Measurements from ENCODE around the gene LRRC74A.
"Not testable (repeated sequence)": the region's sequence is repeated elsewhere in the genome, so short reads cannot be mapped to it uniquely, and the experiment has no call there.

LRRC74A gene

GRCh38 chr14:76900682-76901081 is 74.5 kb downstream of the LRRC74A start:
- no peak for DNase-seq

DNA sequence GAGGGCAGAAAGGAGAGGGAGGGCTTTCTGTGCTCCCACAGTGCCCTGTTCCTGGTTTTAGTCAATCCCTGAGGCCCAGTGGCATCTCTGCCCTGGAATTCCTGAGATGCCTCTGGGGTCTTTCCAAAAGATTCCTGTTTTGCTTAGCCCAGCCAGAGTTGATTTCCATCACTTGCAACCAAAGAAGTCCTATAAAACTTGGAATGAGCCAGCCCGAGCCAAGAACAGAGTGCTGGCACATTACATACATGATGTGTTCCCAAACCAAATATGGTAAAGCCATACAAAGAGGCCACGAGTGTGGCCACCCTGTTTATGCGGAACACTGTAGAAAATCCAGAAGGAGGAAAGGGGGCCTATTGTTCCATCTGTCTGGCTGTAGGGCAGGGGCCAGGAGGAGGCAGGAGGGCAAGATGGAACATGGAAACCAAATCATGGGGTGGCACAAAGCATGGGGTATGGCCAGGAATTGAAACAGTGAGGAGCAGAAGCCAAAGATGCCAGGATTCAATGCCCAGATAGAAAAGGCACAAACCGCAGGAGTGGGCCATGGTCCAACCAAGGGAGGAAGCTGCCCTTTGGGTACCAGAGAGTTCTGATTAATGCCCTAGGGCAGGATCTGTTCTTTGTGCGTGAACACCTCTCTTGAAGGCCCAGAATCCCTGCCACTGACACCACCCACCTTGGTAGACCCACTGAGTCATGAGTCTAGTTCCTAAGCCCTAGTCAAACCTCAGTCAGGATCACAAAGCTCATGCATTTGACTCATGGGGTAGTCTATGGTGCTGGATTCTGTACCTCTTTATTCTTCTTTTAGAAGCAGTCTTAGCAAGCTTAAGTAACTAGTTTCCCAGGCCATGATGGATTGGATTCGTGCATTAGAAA is 75.2 kb downstream of the LRRC74A start:
- no peak for DNase-seq

- no peak for DNase-seq
Measured at GRCh38 chr14:76902591-76902990, 76.4 kb downstream of the LRRC74A start.

GRCh38 chr14:76904100-76904739 is 78.0 kb downstream of the LRRC74A start:
- no peak for DNase-seq

DNA sequence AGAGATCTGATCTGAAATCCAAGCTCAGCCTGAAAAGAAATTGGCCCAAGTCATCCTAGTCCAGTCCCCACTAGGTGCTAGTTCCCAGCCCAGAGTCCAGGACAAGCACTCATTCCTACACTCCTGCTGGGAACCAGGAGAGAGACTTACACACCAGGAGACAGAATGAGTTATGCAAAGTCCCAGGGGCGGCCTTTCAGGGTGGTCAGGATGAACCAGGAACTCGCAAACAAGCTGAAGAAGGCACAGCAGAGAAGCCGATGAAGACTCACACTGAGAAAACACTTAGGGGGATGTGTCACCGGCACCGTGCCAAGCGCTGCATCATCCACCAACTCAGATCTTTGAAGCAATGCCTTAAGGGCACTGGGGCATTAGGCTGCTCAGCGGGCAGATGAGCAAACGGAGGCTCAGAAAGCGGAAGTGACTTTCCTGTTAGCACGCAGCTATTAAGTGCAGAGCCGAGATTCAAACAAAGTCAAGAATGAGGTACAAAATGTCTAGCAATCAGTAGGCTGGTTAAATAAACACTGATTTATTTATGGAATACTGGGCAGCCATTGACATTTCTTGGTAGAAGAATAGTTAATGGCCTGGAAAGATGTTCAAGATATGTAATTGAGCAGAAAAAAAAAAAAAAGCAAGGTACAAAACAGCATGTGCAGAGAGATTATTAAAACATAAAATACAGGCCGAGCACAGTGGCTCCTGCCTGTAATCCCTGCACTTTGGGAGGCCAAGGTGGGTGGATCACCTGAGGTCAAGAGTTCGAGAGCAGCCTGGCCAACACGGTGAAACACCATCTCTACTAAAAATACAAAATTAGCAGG is 78.7 kb downstream of the LRRC74A start:
- peak; percentile 48 for DNase-seq

DNA sequence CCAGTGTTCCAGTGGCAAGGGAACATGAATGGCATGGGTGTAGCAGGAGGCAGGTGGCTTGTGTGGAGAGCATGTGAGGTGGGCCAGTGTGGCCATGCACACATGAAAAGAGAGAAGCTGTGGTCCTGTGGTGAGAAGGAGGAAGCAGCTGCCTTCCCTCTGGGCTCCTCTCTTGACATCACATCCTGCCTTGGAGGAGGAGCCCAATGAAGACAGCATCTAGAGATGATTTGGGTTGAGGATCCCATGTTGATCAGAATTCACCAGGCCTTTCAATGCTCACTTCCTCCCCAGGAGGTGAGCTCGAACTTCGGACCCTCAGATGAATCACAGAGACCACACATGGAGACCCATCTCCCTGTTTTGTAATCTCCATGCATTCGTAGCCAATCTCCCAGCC is 82.6 kb downstream of the LRRC74A start:
- no peak for DNase-seq

GRCh38 chr14:76909266-76909665 is 83.1 kb downstream of the LRRC74A start:
- no peak for DNase-seq

DNA sequence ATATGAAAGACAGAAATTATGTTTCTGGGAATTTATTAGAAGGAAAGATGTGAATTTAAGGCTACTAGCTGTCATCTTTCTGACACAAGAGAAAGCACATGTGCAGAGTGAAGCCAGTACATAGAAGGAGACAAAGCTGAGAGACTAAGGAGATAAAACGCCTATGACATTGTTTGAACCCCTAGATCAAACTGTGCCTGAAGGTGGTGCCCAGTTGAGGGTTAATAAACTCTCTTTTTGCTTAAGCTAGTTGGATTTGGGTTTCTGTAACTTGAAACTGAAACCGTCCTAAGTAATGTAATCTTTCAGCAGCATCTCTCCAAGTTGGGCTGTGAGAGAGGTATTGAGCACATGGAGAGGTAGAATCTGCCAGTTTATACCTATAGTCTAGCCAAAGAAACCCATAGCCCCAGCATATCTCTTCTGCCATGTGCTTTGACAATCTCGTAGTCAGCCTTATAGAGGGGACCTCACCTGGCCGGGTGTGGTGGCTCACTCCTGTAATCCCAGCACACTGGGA is 84.2 kb downstream of the LRRC74A start:
- no peak for DNase-seq

DNA sequence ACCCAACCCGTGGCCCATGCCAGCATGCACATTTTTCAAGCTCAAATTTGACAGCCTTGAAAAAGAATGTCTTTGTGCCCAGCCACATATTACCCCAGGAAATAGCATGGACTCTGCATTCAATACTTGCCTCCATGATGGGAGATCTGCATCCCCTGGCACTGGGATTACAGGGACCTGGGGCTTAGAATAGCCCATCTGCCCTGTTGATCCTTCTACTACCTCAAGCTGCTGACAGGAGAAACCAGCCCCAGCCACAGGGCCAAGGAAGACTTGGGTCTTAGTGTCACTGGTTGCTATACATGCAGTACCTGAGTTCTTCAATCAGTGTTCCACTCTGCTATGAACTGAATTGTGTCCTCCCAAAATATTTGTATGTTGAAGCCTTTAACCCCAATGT is 85.3 kb downstream of the LRRC74A start:
- DNase-seq = no peak

DNA sequence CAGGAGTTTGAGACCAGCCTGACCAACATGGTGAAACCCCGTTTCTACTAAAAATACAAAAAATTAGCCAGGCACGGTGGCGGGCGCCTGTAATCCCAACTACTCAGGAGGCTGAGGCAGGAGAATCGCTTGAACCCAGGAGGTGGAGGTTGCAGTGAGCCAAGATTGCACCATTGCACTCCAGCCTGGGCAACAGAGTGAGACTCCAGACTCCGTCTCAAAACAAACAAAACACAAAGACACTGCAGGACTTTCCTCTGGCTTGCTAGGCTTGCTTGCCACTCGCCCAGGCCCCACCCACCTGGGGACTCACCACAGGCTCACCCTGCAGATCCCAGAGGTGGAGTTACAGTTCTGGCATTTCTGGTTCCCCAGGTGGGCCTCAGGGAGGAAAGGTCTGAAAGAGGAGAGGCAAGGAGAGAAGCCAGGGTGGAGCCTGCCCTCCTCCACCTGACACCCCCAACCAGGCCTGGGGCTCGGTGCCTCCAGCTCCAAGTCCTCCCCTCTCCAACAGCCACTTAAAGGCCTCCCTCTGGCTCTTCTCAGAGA is 88.4 kb downstream of the LRRC74A start:
- DNase-seq = not testable (repeated sequence)

- DNase-seq = no peak
Measured at GRCh38 chr14:76916040-76916715, 90.0 kb downstream of the LRRC74A start.

DNA sequence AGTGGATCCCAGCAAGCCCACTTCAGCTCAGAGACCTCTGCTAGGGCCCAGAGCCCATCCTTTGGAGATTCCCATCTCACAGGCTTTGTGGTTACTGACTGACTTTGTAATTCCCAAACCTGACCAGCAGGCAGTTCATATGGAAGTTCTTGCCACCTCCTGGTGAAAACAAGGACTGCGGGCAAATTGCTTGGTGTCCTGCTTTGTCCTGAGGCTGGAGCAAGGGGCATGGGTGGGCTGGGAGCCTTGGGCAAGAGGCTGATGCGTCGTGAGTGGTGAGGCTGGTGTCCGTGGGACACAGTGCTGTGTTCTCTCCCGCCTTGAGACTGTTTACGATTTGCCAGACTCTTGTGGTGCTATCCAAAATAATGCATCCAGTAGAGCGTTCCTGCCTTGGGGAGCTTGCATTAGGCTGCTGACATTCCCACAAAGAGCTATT is 91.0 kb downstream of the LRRC74A start:
- DNase-seq = no peak

DNA sequence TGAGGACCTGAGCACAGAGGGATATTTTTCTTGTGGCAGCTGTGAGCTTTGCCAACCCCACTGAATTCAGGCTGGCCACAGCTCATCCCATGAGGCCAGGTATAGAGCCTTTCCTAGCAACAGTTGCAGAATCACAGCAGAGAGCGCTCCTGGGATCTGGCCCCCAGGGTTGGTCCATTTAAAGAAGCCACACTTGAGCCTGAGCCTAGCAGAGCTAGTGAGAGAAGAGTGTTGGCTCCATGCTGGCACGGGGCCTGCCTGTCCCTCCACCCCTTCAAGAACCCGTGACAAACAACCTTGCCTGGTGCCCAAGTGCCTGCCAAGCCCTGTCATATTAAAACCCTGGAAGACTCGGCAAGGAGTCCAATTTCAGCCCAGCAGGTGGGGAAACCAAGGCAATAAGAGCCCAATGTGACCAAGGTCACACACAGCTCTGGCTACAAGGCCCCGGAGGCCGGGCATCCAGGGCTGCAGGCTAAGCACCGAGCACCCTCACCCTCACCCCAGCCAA is 91.6 kb downstream of the LRRC74A start:
- no peak for DNase-seq

DNA sequence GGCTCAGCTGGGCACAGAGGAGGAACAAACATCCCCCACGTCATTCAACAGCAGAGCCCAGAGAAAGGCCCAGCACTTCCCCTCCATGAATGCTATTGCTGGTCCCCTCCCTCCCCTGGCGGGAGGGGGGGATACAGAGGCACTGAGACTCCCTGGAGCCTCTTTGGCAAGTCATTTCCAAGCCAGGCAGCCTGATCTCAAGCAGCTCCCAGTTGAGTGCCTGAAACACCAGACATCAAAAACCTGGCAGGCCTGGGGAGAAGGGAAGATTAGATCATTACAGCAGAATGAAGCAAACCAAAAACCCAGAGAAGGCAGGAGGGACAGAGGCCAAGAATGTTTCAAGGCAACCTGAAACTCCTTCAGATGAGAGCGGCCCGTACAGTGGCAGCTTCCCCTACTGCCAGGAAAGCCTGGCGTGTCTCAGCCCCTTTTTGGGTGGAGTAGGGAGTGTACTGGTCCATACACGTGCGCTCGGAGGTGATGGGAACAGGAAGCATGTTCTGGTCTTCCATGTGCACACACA is 92.1 kb downstream of the LRRC74A start:
- no peak for DNase-seq

- no peak for DNase-seq
Measured at GRCh38 chr14:76918782-76919394, 92.7 kb downstream of the LRRC74A start.
